CD4-positive, alpha-beta T cell treated with Interleukin-15 for 4 hours (primary cell): ENCODE data around the gene CAT.

ENCODE experiments used
- DNase-seq: peaks from one replicate; pipeline ENCODE4 v3.0.0-alpha.2; 2020; ENCODE audit warnings: low spot score

Gene CAT

DNA sequence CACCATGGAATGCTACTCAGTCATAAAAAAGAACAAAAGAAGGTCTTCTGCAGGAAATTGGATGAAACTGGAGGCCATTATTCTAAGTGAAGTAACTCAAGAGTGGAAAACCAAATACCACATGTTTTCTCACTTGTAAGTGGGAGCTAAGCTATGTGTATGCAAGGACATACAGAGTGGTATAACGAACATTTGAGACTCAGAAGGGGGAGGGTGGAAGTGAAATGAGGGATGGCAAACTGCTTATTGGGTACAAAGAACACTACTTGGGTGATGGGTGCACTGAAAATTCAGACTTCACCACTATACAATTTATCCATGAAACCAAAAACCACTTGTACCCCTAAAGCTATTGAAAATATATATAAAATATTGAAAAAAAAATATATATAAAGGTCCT is 13.4 kb upstream of the CAT start:
- DNase-seq, result no peak

DNA sequence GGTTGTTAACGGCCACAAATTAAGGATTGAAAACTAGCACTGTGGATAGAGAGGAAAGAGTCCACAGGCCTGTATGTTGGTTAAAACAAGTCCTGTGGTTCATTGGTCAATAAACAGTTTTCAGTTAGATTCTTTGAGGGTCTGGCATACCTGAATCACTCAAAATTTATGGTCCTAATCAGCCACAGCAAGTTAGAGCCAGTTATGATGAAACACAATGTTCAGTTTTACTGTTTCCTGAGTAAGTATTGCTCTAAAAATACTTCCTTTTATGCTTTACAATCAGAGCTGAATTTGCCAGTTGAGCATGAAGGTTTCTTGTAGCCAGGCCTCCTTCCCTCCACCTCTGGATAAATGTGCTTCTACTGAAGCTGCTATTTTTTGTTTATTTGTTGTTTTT is 12.9 kb upstream of the CAT start:
- no peak for DNase-seq

DNA sequence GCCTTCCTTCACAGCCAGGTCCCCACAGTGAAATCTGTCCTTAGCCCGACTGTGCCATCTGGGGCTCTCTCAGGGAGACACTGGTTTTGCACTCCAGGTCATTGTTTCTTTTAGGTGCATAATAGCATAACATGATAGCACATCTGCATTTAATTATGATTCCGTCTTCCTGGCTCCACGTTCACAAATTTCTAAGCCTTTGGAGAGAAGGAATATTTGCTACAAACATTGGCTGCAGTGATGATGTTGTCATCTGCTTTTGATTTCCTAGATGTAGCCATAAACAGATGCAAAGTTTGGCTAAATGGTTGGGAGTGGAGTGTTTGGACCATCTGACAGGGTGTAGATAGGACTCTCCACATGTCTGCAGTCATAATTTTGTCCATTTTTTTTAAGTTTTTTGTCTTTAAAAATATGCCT is 12.0 kb upstream of the CAT start:
- no peak for DNase-seq

DNA sequence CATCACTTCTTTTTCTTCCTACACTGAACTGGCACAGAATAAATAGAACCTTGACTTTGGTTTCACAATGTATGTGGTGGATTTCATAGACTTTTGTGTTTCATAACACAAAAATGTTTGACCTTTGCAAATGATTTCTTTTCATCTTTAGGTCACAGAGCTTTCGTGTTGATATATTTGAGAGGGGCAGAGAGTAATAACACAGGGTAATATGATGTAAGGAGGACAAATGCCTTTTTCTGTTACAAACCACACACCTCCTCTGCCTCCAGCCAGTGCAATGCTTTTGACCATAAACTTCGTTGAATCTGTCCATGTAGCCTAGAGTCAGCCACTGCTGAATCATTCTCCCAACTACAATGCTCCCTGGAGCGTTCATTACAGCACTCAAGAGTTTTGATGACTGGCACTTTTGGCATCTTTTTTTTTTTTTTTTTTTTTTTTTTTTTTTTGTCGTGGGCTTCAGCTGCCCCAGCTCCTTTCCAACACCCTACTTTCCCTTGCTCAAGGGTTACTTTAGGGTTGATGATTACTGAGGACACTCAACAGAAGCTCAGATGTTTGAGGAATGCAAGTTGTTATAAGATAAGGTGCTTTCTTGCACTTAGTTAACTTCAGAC is 11.4 kb upstream of the CAT start:
- DNase-seq, result no peak

DNA sequence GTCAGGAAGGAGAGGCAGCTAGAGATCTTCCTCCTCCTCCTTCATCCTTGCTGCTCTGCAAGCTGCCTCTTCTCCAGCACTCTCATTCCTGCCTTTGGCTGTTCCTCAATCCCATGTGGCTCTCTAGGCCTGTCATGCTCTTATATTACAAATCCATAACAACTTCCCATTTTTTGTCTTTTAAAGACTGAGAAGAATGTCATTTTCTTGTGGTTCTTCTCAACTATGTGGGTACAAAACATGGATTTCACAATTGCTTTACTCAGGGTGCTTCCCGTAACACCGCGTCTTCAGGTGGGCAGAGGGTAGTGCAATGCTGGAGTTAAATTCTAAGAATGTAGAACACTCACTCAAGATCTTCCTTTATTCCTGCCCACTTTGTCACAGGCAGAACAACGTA is 6.8 kb upstream of the CAT start:
- DNase-seq, result no peak

DNA sequence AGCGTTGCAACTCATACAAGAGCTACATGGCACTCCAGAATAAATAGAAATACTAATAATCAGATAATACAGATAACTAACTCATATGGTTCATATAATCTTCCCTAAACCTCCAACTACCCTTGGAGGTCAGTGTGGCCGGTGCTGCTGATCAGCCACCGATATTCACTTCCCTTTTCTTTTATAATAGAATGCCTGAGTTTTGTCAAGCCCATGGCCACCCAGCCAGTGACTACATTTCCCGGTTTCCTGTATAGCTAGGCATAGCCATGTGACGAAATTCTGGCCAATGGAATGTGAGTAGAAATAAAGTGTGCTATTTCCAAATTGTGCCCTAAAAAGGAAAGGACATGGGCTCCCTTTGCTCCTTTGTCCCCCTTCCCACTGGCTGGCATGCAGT is 5.9 kb upstream of the CAT start:
- DNase-seq, result no peak

DNA sequence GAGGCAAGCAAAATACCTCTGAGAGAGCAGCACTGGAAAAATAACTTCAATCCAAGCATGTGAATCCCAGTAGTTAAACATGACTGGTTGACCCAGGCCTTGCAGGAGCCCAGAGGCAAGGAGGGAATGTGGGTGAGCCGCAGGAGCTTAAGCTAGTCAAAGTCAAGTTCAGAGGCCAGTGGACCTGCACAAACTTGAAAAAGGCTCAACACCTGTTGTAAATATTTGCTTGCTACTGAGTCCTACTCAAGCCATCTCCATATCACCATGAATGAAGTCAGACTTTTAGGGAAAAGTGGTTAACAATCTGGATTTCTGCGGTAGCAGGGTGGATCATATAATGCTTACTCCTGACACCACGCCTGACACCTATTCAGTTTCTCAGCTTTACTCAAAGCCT is 4.8 kb upstream of the CAT start:
- DNase-seq, result no peak

DNA sequence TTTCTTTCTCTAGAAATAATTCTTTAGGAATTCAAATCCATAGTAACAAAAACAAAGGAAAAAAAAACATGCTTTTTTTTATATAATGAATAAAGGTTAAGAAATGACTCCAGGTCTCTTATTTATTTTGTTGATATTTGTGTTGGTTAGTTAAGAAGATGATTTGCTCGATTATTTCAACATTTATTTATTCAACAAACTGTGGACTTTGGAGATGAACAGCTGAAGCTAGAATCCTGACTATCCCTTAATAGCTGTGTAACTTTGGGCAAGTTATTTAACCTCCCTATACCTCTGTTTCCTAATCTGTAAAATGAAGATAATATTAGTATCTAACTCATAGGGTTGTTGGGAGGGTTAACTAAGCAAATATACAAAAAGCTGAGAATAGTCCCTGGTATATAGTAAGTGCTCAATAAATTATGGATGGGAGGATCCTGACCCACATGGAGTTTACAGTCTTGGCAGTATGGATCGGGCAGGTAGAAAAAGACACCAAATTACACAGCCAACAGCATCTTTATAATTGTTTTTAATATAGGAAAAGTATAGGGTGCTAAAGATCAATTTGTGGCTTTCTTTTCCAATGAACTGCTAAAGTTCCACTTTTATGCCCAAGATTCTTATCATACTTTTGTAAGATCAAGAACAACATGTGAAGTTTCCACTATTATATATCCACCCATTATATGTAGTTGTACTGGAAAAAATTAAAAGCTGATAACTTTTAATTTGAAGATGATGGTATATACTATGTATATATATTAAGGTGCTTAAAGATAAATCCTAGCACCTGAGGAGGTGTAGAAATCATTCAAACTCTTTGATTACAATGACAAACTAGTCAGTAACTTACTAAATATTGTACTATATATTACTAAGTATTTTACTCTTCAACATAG is 1.3 kb upstream of the CAT start:
- DNase-seq, result no peak

DNA sequence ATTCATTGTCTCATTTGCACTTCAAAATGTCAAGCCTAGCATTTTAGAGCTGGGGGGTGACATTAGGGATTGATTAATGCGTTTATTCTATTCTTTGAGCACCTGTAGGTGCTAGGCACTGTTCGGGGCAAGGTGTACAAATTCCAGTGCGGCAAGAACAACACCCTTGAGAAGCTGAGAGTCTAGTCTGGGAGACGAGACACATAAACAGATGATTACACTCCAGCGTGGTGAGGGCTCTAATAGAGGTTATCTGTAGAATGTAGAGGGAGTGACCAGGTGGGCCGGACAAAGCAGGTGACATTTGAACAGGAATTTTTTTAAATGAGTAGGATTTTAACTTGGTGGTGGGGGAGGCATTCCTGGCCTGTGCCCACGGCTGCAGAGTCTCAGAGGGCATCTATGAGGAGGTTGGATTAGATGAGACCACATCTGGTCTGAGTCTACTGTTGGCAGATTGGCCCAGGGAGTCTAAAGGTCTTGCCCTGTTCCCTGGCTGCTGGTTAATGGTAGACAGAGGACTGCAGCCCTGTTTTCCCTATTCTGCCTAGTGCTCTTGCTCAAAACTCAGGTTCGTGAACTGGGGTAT is 970 bp downstream of the CAT start:
- DNase-seq, result no peak

DNA sequence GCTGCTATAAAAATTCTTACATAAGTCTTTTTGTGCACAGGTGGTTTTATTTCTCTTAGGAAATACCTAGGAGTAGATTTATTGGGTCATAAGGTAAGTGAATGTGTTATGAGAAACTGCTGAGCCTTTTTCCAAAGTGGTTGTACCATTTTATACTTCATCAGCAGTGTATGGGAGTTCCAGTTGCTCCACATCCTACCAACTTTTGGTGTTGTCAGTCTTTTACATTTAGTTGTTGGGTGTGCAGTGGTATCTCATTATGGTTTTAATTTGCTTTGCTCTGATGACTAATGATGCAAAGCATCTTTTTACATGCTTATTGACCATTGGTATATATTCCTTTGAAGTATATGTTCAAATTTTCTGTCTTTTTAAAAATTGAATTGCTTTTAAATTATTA is 3.1 kb downstream of the CAT start:
- DNase-seq, result no peak

DNA sequence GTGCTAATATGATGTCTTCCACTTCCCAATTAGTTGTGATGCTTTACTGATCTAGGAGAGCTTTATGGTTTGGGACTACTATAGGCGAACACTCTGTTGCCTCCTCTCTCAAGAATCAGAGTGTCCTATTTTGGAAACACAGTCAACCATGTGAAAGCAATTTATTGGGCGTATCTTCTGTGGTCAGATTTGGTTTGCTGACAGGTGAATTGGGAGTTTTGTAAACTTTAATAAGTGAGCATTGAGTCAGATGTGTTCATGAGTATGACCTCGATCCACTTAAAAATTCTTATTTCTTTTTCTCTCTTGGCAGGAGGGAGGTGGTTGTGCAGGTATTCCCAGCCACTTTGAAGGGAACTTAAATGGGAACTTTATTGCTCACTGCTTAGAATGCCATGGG is 4.4 kb downstream of the CAT start:
- no peak for DNase-seq

DNA sequence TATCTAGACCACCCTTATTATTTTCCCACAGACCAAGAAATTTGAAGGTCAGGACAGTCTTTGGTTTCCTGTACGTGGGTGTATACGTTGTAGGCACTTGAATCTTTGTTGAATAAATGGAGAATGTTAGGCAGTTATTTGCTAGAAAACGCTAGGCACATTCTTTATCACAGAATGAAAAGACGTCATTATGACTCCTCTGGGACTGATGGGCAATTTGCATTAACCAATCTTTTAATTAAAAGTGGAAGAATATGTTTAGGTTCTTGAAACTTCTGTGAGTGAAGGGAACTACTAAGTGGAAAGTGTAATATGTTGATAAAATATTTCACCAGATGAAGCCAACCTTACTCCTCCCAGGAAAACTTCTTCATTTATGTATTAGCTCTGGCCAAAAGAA is 5.7 kb downstream of the CAT start:
- no peak for DNase-seq

DNA sequence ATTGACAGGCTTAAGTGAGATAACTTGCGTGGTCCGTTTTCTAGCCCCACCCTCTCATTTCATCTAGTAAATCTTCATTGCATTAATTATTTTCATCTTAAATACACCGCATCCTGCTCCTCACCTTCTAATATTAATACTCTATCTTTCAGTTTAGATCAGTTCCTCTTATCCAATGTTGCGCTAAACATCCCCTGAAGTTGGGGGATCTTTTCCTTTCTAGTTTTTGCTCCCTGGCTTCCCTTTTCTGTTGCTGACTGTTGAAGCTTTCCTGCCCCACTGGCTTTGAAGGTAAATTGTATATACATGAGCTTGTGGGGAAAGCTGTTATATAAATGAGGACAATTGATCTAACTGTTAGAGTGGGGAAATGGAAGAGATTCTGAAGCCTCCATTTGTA is 7.2 kb downstream of the CAT start:
- DNase-seq, result no peak

DNA sequence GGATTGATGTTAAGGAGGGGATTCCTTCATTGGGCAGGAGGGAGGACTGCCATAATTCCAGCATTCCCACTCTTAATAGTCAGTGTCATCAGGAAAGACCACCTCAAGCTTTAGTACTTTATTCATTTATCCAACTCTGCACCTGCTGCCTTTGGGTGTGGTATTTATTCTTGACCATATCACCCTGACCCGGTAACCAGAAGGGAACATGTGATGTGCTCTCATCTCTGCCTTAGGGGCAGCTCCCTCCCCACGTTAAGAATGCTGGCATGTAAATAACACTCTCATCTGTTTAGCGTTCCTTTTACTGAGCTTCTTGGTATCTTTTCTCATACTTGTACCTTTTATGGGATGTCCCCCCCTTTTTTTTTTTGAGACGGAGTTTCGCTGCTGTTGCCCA is 7.7 kb downstream of the CAT start:
- DNase-seq, result no peak

DNA sequence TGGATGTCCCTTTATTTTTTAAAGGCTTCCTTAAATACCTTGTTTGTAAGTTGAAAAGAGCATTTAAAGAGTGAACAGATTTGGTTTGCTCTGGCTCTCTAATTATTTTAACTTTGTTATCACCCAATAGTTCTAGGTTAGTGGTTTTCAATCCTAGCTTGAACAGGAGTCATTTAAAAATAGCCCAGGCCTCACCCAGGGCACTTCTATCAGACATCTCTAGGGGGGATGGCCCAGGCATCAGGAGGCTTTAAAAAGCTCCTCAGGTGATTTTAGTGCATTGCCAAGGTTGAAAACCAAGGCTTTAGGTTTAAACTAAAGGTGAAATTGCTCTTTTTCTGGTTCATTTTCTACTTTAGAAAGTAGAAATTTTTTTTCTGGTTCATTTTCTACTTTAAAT is 8.3 kb downstream of the CAT start:
- no peak for DNase-seq

DNA sequence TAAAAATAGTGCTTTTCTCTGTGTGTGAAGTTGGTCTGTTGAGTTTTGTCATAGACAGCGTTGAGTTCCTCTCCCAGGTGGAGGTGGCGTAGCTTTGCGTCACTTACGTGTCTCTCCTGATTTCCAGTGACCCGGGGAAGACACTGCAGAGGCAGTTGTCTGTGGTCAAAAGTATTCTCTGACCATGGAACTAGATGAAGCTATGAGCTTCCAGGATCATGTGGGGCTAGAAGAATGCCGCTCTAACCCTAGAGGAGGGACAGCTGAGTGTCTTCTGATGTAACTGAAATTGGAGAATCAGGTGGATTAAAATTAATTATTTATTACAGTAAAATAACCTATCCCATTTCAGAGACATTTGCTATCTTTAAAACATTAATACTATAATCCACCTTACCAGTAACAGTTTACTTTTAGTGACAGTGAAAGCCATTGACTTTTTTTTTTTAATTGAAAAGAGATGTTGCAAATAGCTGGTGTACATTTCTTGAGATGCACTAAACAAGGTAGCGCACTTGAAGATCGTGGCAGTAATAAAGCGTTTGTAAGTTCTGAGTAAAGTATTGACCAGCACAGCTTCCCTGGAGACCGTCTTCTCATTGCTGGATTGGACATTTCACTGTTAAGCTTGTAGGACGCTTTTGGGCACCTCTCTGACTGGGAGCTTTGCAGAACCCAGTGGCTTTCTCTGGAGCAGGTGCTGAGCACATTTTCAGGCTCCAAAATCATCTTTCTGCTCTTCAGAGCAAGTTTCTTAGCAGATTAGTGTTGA is 9.7 kb downstream of the CAT start:
- no peak for DNase-seq

DNA sequence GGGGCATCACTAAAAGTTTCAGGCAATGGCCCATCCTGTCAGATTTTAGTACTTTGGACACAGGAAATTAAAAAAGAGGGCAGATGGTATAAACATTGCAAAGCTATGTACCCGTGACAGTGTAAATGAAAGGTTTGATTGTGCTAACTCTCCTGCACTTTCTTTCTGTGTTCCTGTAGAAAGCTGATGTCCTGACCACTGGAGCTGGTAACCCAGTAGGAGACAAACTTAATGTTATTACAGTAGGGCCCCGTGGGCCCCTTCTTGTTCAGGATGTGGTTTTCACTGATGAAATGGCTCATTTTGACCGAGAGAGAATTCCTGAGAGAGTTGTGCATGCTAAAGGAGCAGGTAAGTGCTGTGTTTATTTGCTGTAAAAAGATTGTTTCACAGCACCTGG is 10.3 kb downstream of the CAT start:
- no peak for DNase-seq

DNA sequence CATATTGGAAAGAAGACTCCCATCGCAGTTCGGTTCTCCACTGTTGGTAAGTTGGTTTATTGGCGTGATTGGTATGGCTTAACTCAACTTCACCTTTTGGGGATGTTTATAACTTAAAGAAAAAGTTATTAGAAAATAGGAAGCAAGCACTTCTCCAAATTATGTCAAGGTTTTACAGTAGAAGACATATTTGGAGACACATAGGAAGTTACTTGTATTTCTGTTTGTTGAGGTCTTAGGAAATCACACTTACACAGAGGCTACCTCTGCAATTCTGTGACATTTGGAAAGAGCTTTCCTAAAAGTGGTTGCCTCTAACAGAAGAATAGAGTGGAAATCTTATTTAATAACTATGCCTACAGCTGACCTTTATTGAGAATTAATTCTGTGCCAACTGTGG is 12.3 kb downstream of the CAT start:
- no peak for DNase-seq

DNA sequence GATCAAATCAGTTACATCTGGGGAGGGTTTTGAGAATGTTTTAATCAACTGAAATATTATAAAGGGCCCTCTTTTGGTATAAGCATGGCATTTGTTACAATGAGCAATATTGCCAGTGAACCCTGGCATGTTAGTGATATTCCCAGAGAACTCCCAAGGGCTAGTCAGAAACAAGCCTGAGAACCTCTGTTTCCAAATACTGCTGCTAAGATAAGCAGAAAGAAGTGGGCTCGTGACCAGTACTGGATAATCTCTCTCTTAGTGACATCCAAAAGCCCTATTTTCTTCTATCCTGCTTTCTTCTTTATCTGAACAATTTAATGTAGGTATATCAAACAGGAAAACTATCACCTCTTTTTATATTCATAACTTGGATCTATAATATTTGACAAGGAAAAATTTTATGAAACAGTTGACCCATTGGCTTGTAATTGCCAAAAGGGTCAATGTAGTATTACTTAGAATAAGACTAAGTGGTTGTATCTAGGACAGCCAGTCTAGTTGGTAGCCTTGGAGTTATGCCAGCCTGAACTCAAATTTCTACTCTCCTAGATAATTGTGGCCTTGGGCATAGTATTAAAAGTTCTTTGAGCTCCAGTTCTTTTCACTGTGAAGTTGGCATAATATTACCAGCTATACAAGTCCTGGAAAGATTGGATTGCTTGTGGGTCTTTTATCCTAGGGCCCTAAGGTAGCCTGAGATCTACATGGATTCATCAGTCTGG is 15.7 kb downstream of the CAT start:
- no peak for DNase-seq

DNA sequence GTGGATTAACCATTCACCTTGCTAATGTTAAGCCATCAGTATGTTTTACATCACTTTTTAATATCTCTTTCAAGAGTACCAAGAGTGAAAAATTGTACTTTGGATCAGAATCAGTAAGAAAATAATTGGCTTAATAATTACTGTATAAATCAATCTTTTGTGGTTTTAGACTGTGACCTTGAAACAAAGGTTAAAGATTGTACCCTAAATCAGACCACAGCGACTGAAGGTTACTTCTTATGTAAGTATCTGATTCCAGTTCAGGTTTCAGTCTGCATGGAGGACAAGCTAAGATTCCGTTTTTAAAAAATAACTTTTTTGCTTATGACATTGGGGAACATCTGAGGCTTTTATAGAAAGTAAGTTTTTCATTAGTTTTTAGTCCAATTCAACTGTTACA is 18.9 kb downstream of the CAT start:
- DNase-seq, result no peak

DNA sequence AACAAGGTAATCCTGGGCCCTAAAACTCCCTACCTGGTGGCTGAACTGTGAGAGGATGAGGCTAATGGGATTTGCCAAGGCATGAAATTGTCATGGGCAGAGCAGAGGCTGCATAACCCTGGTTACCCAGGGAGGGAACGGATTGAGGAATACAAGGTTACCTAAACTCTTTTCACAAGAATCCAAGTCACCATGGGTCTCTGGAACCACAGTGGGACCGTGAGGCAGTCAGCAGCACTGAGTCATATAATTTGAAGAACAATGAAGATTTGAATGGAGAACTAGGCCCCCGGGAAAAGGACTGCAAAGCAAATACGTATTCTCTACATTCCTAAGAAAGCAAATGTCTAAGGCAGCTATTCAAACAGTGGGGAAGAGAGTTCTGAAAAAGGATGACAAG is 19.8 kb downstream of the CAT start:
- no peak for DNase-seq

DNA sequence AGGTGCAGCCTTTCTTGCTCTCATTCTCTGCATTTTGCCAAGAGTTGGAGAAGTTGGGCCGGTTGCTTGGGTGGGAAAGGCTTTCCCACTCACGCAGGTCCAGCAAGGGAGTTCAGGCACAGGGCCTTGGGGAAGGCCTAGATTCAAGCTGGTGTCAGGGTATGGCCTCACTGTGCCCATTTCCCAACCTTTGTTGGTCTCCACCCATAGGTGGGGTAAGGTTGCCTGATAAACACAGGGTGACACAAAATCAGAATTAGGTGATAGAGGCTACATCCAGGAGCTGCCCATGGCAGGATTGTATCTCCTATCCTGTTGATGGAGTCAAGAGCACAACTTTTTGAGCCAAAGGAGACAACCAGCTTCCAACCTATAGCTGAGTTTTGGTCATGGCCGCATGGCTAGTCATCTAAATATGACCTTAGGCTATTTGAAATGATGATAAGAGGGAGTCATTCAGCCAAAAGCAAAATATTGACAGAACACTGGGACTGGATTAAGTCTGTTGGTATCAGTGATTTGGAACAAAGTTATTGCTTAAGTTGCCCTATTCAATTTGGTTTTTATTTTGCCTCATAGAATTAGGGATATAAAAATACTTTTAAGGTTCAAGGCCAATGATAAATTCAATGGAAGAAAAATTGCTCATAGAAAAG is 20.9 kb downstream of the CAT start:
- no peak for DNase-seq
